HTERT RPE-1 (cell line): ENCODE data around the gene EAF2.

Source experiments
- in situ Hi-C: fragments of 300-500 bp; cut with MboI; formaldehyde crosslinking; loops from 4 replicates; pipeline ENCODE4 v1.14.3; 2020; ENCODE audit warnings: low sequenced_read_pairs

Gene EAF2

DNA sequence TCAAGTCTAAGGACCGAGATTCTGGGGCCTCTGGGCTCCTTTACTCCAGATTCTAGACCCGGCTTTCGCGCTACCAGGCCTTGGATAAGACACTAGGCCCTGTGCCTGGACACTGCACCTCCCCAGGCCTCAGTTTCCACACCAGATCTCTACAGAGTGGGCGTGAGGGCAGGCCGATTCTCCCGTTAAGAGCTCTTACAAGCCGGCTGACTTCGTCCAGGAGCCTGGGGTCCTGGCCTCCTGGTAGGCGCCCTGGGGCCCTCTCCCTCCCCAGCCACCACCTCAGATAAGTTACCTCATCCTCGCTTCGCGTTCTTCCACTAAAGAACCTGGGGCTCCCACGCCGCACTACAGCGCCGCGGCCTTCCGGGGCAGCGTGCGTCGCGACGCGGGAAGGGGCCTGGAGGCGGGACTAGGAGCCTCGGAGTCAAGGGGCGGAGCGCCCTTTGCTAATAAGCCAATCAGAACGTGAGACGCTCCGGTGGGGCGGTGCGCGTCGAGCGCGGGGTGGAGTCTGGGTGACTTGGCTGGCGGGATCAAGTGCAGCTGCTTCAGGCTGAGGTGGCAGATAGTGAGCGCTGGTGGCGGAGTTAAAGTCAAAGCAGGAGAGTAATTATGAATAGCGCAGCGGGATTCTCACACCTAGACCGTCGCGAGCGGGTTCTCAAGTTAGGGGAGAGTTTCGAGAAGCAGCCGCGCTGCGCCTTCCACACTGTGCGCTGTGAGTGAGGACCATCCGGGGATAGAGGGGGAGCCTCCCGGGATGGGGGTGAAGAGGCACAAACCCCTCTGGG lies at the start of gene EAF2, which contains the start of gene IQCB1:
Gene EAF2 (plus strand): TSS at position 539 of the 794 bp plus-strand sequence. CDS start 77 bp downstream, at position 616.
Gene IQCB1 (minus strand): TSS at position 390 of the 794 bp plus-strand sequence. CDS start 6,100 bp downstream, outside the sequence.
- in situ Hi-C loops, result no loop called here

DNA sequence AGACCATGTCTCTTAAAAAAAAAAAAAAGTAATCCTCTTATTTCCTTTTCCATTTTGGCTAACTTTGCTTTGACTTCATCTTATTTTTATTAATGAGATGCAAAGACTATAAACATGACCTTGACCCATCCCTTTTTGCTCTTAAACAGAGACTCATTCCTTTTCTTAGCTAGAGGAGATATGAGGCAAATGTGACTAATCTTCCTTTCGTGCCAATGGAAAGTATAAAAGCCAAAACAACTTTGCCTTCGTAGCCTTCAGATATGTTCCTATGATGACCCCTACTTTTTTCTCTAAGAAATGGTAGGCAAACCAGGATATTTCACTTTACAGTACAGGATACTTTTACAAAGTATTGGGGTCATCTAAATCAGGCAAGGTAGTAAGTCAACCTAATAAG lies 48.5 kb upstream of the EAF2 start:
- in situ Hi-C loops, result no loop called here

DNA sequence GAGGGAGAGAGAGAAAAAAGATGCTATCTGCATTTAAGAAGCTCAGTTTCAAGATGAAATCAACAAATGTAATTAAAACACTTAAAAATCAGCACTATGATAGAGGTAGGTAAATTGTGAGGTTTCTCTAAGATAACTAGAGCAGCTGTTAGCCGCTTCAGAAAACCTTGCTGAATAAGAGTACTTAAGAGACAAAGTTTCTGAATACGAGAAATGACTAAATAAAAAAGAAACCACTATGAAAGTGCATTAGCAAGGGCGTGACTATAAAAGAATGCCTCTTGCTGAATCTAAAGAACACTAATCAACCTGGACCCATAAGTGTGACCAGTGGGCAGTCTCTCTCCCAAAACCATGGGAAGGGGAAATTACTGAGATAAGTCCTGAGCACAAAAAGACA lies 41.9 kb upstream of the EAF2 start:
- in situ Hi-C loops, result no loop called here

DNA sequence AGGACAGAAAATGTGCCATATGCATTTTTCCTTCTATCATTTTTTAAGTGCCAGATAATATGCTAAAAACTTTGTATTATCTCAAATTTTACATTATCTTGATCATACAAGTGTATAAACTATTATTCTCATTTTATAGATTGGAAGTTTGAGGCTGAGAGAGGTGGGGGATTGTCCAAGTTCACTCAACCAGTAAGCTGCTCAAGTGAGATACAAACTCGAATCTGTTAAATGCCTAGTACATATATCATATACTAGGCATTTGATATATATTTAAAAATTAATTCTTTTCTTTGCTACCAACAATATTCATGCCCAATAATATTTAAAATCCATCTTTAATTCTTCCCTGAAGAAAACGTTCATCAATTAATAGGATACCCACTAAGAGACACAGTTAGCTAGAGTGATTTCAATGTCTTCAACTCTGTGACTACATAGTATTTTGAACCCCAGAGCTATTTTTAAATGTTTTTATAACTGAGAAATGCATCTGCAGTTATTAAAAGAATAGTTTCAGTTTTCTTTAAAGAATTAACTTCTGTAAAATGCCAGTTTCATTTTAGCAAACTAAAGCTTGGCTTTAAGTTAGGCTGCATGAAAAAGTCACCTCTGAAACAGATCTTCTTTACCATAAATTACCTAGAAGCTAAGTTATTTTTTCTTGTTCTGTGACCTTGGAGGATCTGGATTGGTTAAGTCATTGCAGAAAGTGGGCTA lies 40.6 kb upstream of the EAF2 start:
- in situ Hi-C loops, result no loop called here

DNA sequence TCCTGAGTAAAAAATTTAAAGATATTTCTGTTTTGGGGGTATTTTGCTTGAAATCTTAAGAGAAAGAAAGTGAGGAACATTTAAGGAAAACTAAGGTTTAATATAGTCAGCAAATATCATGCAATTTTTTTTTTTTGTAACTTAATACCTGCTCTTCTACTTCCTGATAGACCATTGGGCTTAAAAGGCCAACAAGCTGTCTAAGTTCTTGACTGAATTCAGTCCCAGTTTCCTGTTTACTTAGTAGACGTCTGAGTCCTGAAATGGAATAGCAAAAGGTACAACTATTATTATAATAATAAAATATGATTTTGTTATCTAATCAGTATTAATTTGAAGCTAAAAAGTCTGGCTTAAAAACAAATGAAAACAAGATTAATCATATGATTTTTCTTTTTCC lies 38.0 kb upstream of the EAF2 start:
- in situ Hi-C loops, result no loop called here

DNA sequence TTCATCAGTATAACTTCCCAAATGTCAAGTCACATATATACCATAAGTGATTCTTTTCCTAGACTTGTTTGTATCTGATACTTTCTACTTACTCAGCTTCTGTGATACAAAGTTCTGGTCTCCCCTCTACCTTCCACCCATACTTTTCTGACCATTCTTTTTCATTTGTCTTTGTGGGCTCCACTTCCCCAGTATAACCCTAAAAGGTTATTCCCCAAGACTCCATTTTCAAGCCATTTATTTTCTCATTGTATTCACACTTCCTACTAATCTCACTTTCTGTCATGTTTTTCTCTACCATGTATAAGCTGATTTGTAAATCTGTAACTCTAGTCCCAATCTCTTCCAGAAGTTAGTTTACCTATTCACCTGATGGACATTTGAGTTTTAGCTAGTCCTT lies 34.1 kb upstream of the EAF2 start:
- in situ Hi-C loops, result no loop called here

DNA sequence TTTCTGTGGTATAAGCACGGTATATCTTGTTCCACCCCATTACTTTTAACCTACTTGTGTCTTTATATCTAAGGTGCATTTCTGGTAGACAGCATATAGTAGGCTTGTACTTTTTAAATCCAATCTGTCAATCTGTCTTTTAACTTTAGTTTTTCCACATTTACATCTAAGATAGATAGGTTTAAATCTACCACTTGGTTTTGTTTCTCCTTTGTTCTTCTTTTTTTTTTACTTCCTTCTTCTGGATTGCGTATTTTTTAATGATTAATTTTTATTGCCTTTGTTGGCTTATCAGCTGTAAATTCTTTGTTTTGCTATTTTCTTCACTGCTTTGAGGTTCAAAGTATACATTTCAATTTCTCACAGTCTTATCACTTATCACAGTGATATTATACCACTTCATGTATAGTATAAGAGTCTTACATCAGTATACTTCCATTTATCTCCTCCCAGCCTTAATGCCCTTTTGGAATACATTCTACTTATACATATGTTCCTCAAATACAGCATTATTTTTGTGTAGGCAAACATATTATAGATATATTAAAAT lies 31.2 kb upstream of the EAF2 start:
- in situ Hi-C loops, result no loop called here

DNA sequence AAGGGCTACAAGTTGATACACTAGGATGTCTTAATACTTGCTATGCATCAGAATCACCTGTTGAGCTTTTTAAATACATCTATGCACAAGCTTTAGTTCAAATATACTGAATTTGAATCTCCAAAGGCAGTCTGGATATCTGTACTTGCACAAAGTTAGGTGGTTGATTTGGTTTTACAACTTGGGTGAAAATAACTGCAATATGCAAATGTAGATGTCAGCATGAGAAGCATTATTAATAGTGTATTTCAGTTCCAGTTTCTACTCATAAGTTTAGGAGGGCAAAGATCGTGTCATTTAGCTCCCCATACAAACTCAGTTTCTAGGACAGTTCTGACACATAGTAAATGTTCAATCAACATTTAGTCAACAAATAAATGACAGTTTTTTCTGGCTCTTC lies 25.8 kb upstream of the EAF2 start:
- in situ Hi-C loops, result no loop called here

DNA sequence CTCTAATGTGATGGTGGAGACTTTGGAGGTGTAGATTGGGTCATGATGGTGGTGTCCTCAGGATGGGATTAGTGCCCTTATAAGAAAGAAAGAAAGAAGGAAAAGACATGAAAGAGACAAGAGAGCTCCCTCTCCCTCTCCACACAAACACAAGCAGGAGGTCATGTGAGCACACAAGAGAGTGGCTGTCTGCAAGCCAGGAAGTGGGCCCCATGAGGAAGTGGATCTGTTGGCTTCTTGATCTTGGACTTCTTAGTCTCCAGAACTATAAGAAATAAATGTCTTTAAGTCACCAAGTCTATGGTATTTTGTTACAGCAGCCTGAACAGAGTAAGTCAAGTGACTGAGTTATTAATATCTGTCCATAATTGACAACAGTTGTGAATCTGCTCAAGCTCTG lies 17.3 kb upstream of the EAF2 start:
- in situ Hi-C loops, result no loop called here

DNA sequence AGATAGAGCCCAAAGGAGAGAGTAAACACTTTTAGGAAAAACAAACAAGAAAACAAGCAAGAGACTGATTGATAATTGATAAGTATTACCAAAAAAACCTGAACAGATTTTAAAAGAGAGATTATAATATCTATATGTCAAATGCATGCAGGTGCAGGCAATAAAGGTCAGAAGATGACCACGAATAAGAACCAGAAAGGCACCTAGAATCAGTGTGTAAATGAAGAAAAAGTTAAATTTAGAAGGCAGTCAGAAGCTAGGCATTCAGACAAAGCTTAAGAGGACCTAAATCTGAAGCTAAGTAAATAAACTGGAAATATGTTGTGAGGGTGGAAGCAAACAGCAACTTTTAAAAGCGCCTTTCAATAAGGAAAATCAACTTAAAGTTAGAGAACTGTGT lies 16.4 kb upstream of the EAF2 start:
- in situ Hi-C loops, result no loop called here

DNA sequence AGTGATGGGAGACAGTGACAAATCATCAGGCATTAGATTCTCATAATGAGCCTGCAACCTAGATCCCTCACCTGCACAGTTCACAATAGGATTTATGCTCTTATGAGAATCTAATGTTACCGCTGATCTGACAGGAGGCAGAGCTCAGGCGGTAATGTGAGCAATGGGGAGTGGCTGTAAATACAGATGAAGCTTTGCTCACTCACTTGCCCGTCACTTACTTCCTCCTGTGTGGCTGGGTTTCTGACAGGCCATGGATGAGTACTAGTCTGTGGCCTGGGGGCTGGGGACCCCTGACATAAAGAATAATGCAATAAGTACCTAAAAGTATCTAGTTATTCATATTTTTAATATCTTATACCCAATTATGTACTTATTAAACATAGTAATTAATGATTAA lies 15.8 kb upstream of the EAF2 start:
- in situ Hi-C loops, result no loop called here

DNA sequence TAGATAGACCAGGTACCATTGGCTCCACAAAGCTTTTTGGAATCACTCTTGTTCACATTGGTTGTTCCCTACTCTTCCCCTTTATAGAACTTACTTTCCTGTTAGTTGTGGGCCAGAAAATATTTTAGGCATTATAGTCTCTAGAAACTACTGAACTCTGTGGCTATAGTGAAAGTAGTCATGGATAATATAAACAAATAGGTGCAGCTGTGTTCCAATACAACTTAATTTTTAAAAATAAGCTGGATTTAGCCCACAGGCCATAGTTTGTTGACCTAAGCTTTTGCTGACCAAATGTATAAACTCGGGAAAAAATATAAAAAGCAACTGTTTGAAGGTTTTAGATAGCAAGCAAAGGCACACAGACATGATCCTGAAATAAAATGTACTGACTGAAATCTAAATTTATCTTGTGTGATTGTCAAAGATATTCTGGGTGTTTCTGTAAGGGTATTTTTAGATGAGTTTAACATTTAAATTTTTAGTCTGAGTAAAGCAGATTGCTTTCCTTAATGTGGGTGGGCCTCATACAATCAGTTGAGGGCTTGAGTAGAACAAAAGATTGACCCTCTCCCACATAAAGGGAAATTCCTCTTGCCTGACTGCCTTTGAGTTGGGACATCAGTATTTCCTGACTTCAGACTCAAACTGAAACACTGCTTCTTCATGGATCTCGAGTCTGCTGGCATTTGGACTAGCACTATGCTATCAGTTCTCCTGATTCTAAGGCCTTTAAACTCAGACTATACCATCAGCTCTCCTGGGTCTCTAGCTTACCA lies 13.4 kb upstream of the EAF2 start:
- in situ Hi-C loops, result no loop called here

DNA sequence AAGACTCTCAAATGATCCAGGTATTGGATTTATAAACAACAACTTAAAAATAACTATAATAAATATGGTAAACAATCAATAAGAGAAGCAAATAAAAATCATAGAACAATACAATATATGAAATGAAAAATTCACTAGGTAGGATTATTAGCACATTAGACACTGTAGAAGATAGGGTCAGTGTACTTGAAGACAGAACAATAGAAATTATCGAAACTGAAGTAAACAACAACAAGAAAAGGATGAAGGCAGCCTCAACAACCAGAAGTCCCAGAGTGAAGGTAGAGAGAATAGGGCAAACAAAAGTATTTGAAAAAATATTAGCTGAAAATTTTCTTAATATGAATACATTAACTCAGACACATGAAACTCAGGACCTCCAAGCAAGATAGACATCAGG lies 12.0 kb upstream of the EAF2 start:
- in situ Hi-C loops, result no loop called here

DNA sequence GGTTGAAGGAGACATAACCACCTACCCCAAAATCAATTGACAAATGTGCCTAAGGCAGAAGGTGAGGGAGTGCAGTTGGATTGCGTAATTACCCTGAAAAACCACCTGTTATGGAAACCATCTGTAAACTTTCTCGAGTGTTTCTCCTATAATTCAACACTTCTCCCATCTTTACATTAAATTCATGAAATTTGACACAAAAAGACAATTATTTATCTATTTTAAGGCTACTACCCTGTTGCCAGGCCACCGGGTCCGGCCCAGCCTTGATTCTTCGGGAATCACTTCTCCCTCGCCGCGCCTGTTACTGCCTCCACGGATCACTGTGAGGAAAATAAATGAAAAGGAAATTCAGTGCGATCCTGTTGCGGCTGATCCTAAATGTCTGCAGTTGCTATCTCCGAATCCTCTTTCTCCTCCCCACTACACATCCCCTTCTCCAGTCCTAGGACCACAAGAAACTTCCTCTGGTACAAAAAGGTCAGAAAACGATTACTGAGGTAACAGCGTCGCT lies 795 bp upstream of the EAF2 start:
- in situ Hi-C loops, result no loop called here

DNA sequence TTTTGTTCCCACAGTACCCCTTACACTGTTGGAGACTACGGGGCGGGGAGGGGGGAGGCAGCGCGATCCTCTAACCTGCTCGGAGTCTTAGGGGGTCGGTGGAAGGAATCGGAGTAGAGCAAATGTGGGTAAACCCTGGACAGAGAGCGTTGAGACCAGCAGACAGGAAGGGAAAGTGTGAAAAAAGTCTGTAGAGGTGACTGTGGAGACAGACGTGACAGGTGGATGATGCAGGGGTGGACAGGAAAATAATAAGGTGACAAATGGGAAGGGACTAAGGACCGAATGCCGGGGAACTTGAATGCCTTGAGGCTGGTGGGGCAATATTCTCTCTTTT lies 424 bp downstream of the EAF2 start:
- in situ Hi-C loops, result no loop called here

DNA sequence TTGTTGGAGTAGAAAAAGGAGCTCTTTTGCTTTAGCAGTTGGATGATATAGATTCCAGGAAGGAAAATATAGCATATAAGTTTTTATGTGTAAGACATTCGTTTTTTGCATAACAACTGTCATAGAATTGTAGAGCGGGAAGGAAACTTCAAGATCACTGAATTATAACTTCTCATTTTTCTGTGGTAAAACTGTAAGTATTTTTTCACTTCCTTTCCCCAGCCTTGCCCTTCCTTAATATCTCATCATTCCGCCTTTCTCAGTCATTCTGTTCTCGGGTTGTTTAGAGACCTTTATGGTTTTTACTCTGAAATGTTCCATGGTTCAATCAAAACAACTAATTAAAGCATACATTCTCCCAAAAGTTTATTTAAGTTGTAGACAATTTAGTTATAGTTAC lies 1.1 kb downstream of the EAF2 start:
- in situ Hi-C loops, result no loop called here

DNA sequence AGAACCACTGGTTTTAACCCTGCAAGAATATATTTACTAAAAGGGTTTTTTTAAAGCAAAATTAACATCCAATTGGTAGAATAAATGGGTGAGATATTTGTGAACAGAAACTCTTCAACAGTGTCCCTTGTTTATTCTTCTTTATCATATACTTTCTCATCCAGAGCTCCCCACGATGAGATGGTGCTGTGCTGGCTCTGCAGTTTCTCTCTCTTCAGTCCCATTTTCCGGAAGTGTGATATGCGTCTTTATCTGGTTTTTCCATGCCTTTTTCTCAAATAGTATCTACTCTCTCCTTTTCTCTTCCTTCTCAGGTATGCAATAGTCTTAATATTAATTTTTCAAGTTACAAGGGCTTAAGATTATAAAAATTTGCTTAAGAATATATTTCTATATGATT lies 1.5 kb downstream of the EAF2 start:
- in situ Hi-C loops, result no loop called here

DNA sequence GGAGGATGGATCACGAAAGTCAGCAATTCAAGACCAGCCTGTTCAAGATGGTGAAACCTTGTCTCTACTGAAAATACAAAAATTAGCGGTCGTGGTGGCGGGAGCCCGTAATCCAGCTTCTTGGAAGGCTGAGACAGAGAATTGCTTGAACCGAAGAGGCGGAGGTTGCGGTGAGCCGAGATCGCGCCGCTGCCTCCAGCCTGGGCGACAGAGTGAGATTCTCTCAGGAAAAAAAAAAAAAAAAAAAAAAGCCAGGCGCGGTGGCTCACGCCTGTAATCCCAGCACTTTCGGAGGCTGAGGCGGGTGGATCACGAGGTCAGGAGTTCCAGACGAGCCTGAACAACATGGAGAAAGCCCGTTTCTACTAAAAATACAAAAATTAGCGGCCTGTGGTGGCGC lies 5.0 kb downstream of the EAF2 start:
- in situ Hi-C loops, result no loop called here

DNA sequence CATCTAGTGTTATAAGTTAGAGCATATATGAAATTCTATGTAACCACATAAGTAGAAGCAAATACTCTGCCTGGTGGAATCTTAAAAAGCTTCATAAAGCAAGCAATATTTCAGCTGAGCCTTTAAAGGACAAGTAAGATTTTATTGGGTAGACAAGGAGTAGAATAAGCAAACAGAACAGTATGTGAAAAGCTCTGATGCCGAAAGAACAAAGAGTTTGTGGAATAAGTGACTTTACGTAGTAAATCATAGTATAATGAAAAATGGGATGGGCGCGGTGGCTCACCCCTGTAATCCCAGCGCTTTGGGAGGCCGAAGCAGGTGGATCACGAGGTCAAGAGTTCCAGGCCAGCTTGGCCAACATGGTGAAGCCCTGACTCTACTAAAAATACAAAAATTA lies 9.9 kb downstream of the EAF2 start:
- in situ Hi-C loops, result no loop called here

DNA sequence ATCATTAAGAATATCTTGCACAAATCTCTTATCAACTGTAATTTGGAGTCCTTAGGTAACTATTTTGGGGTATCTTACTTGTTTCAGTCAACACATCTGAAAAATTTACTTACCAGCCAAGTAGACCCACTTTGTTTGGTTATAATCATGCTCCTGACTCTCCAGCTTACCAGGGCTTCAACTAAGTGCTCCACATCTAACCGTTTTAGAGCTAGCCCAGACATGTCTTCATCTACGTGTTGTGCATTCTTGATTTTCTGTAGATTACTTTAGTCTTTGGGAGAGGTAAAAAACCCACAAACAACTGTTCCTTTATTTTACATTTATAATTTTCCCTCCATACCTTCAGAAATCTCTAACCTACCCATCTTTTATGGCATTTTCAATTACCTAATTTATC lies 17.2 kb downstream of the EAF2 start:
- in situ Hi-C loops, result no loop called here

DNA sequence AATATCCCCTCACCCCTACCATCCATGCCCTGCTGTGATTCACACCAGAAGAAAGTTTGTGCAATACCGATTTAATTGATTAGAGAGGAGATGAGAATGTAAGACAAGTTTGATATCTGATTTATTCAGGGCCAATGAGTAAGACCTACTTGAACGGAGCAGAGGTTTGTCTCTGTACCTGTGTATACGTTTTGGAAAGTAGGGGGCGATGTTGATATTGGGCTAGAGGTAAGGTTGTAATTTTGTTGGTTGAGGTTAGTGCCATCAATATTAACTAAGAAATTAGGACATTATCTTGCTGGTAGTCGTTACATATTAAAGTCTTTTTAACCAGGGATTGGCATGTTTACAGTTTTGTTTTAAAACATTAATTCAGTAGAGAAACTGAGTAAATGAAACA lies 20.5 kb downstream of the EAF2 start:
- in situ Hi-C loops, result no loop called here
